Thoracic aorta (tissue), 2 donors: Measurements from ENCODE around the gene NAPG. TPM values are rescaled to one million over a fixed set of nuclear protein-coding genes. Genes with fewer than 3 reads are reported as not detected.
"Not testable (repeated sequence)": the region's sequence is repeated elsewhere in the genome, so short reads cannot be mapped to it uniquely, and the experiment has no call there.

Source experiments
- ATAC-seq: fragments of 150-250 bp; one replicate; pipeline ENCODE4 v1.8.0; 2017; ENCODE audit warnings: low read depth; ENCODE audit not compliant: insufficient number of reproducible peaks, low FRiP score
- DNase-seq: peaks from one replicate; pipeline ENCODE4 v3.0.0-alpha.2; 2020; ENCODE audit warnings: low spot score
- H3K27ac ChIP-seq, 2 donors: fragments of 200-600 bp; sonication (generic); 1 replicate in 1 of 2; 2 replicates in 1 of 2; pipeline ENCODE4 v1.5.1; 2016; ENCODE audit warnings: mild to moderate bottlenecking in 2 of 2, moderate library complexity in 2 of 2
- H3K27me3 ChIP-seq: fragments of 200-600 bp; sonication (generic); replicated peaks from 2 replicates; pipeline ENCODE4 v1.6.0; 2016; ENCODE audit warnings: mild to moderate bottlenecking; ENCODE audit not compliant: insufficient read depth
- H3K36me3 ChIP-seq: fragments of 200-600 bp; sonication (generic); one replicate; pipeline ENCODE4 v1.5.1; 2016
- H3K4me1 ChIP-seq, 2 donors: fragments of 200-600 bp; sonication (generic); 1 replicate in 1 of 2; 2 replicates in 1 of 2; pipeline versions ENCODE4 v1.5.1 to v1.6.0; 2016; ENCODE audit warnings: low read depth in 2 of 2, mild to moderate bottlenecking in 1 of 2; ENCODE audit not compliant: control insufficient read depth in 1 of 2
- H3K4me3 ChIP-seq: fragments of 200-600 bp; sonication (generic); 2 replicates; pipeline ENCODE4 v1.5.1; 2016; ENCODE audit warnings: mild to moderate bottlenecking
- H3K9me3 ChIP-seq: fragments of 200-600 bp; sonication (generic); 2 replicates; pipeline ENCODE4 v1.5.1; 2016
- total RNA-seq, 2 donors: library from RNA; depleted of rRNA; stranded (reverse); fragments of >200 nt; gene quantifications; one replicate each; pipeline versions ENCODE4 v1.1.0 to v1.2.3, GENCODE V29; 2016
- TF ChIP-seq, protein P1 (sequence below): fragments of 200-600 bp; sonication (generic); IDR thresholded peaks from one replicate; pipeline ENCODE4 v1.5.1; 2019; ENCODE audit warnings: antibody characterized with exemption

Gene NAPG
- total RNA-seq, 2 donors from 2014 or later: 30.1 to 47.8 TPM

DNA sequence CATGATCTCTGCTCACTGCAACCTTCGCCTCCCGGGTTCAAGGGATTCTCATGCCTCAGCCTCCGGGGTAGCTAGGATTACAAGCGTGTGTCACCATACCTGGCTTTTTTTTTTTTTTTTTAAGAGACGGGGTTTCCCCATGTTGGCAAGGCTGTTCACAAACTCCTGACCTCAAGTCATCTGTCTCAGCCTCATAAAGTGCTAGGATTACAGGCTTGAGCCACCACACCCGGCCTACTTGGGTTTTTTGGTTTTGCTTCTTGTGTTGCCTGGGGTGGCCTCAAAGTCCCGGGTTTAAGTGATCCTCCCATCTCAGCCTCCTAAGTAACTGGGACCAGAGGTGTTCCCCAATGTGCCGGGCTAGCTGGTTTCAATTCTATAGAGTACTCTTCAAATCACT, 64.6 kb downstream of the NAPG start:
- no peak overlapping the region for H3K4me3 ChIP-seq
- DNase-seq (no peak), ATAC-seq (no peak)
- H3K27ac ChIP-seq: no peak overlapping the region
- H3K9me3 ChIP-seq: no peaks in the 10 kb centered on the region
- no peaks in the 10 kb centered on the region for H3K4me1 ChIP-seq
- no peaks in the 10 kb centered on the region for H3K36me3 ChIP-seq
- H3K27me3 ChIP-seq: no peaks in the 10 kb centered on the region
- TF ChIP-seq, protein P1, sequence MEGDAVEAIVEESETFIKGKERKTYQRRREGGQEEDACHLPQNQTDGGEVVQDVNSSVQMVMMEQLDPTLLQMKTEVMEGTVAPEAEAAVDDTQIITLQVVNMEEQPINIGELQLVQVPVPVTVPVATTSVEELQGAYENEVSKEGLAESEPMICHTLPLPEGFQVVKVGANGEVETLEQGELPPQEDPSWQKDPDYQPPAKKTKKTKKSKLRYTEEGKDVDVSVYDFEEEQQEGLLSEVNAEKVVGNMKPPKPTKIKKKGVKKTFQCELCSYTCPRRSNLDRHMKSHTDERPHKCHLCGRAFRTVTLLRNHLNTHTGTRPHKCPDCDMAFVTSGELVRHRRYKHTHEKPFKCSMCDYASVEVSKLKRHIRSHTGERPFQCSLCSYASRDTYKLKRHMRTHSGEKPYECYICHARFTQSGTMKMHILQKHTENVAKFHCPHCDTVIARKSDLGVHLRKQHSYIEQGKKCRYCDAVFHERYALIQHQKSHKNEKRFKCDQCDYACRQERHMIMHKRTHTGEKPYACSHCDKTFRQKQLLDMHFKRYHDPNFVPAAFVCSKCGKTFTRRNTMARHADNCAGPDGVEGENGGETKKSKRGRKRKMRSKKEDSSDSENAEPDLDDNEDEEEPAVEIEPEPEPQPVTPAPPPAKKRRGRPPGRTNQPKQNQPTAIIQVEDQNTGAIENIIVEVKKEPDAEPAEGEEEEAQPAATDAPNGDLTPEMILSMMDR: no peak

DNA sequence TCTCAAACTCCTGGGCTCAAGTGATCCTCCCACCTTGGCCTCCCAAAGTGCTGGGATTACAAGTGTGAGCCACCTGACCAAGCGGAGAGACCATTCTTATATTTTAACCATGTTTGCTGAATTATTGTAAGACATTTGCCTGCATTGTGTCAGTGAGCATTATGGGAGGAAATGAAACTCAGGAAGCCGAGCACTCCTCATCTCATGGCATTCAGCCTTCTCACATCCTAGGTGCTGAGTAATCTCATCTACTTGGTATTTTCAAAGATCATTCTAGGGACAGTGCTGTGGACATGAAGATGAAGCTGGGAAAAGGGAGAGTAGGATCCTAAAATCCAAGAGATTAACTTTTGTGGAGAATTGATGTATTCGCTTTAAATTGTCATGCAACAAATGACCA, 66.1 kb downstream of the NAPG start:
- Histone ChIP-seq H3K36me3 (no peaks in the 10 kb centered on the region), H3K27me3 (no peaks in the 10 kb centered on the region)
- ATAC-seq: no peak

DNA sequence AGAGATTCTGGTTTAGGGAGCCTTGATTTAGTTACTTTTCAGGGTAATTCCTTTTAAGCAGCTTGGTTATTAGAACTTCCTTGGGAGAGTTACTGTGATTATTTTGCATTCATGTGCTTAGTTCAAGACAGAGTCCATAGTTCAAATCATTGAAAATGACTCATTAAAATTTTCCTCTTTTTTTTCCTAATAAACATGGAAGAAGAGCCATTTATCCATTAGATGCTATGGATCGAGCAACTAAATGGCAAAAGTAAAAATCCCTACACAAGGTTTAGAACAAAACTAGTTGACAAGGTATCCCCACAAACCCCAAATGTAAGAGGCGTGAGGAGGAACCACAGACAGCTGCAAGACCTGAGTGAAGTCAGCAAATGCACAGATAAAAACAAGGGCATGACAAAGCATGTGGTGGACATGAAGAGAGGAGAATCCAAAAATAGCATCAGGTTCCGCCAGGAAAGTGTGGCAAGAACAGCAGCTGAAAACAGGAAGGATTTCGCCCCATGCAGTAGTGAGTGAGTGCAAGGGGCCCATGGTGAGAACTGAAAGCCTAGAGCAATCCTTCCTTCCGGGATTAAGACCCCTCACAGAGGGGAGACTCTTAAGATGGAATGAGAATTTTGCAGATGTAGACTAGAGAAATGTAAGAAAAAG, 67.7 kb downstream of the NAPG start:
- not testable (repeated sequence) for DNase-seq, H3K4me3 ChIP-seq, H3K36me3 ChIP-seq, H3K27ac ChIP-seq, H3K4me1 ChIP-seq, H3K9me3 ChIP-seq, ATAC-seq, H3K27me3 ChIP-seq

More for the DNA sequence above, 66.1 kb downstream of the NAPG start:
- Histone ChIP-seq H3K4me3 (no peak overlapping the region), H3K4me1 (no peaks in the 10 kb centered on the region), H3K27ac (no peak overlapping the region), H3K9me3 (no peaks in the 10 kb centered on the region)
- TF ChIP-seq, protein P1: no peak
- DNase-seq: no peak

DNA sequence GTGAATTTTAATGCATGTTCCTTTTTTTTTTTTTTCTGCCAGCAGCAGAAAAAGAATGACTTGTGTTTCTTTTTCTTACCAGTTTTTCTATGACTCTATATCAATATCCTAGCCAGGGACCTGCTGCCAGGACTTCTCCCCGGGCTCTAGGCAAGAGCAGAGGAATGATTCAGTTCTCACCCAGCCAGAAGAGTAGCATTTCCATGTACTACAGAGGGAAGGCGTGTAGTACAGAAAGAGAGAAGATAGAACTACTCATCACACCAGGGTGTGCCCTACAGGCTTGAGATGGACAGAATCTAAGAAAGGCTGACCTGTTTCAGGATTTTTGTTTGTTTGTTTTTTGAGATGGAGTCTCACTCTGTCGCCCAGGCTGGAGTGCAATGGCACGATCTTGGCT, 70.1 kb downstream of the NAPG start:
- ATAC-seq, DNase-seq, H3K4me1 ChIP-seq, H3K27me3 ChIP-seq, H3K4me3 ChIP-seq, H3K27ac ChIP-seq, H3K36me3 ChIP-seq, H3K9me3 ChIP-seq: not testable (repeated sequence)

DNA sequence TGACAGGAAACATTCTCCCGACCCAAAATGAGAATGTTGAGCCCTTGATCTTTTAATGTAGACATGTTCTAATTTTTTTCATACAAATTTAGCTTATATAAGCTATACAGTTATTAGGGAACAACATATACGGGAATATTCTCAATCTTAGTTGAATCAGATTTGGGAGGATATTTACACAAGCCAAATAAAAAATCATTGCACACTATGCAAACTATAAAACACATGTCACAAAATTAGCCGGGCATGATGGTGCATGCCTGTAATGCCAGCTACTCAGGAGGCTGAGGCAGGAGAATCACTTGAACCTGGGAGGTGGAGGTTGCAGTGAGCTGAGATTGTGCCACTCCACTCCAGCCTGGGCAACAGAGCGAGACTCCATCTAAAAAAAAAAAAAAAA, 71.9 kb downstream of the NAPG start:
- H3K27ac ChIP-seq, ATAC-seq, H3K27me3 ChIP-seq, H3K4me1 ChIP-seq, H3K36me3 ChIP-seq, H3K9me3 ChIP-seq, H3K4me3 ChIP-seq, DNase-seq: not testable (repeated sequence)

DNA sequence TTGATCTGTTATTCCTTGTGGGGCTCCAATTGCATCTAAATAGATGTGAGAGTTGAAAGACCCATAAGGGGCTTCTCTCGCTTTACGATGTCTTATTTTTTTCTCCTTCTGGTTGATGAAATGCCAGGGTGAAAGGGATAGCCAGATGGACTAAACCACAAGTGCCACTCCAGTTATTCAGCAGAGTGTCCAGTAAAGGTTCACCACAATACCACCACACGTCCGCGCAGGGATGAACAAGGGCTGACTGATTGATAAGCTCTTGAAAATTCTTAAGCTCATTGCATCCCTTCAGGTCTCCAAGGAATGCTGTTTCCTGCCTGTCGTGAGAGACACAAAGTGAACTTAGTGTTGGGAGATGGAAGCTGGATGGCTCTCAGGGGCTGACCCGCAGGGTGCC, 74.9 kb downstream of the NAPG start:
- H3K4me3 ChIP-seq, H3K27me3 ChIP-seq, ATAC-seq, H3K9me3 ChIP-seq, DNase-seq, H3K4me1 ChIP-seq, H3K27ac ChIP-seq, H3K36me3 ChIP-seq: not testable (repeated sequence)

Other genes with a start within 250 kb of the NAPG start
- 10 to 100 TPM; 38.2 to 75.8 TPM for gene APCDD1, start 71.4 kb upstream of the NAPG start, total RNA-seq